Hepatocyte (in vitro differentiated cells): Measurements from ENCODE around the gene SHANK1. TPM values are rescaled to one million over a fixed set of nuclear protein-coding genes. Genes with fewer than 3 reads are reported as not detected.

Experiments used
- DNase-seq: peaks from one replicate; pipeline ENCODE4 v3.0.0-alpha.2; 2016; ENCODE audit warnings: low spot score
- H2AFZ ChIP-seq: fragments of 200-600 bp; sonication (generic); 2 replicates; pipeline ENCODE4 v1.6.0; 2016; ENCODE audit warnings: antibody characterized with exemption, mild to moderate bottlenecking
- H3K27ac ChIP-seq: fragments of 200-600 bp; sonication (generic); 2 replicates; pipeline ENCODE4 v1.5.1; 2016; ENCODE audit warnings: mild to moderate bottlenecking
- H3K27me3 ChIP-seq: fragments of 200-600 bp; sonication (generic); 2 replicates; pipeline ENCODE4 v1.6.1; 2016
- H3K36me3 ChIP-seq: fragments of 200-600 bp; sonication (generic); replicated peaks from 2 replicates; pipeline ENCODE4 v1.5.1; 2016; ENCODE audit warnings: low read depth; ENCODE audit not compliant: insufficient read depth
- H3K4me1 ChIP-seq: fragments of 200-600 bp; sonication (generic); 2 replicates; pipeline ENCODE4 v1.5.1; 2016; ENCODE audit warnings: mild to moderate bottlenecking, moderate library complexity; ENCODE audit not compliant: insufficient read depth
- H3K4me2 ChIP-seq: fragments of 200-600 bp; sonication (generic); 2 replicates; pipeline ENCODE4 v1.6.0; 2016
- H3K4me3 ChIP-seq: fragments of 200-600 bp; sonication (generic); 2 replicates; pipeline ENCODE4 v1.5.1; 2016; ENCODE audit warnings: mild to moderate bottlenecking
- H3K79me2 ChIP-seq: fragments of 200-600 bp; sonication (generic); 2 replicates; pipeline ENCODE4 v1.6.0; 2017; ENCODE audit warnings: mild to moderate bottlenecking
- H3K9me2 ChIP-seq: fragments of 200-600 bp; sonication (generic); replicated peaks from 2 replicates; pipeline ENCODE4 v1.6.0; 2017; ENCODE audit warnings: mild to moderate bottlenecking; ENCODE audit not compliant: insufficient read depth
- H3K9me3 ChIP-seq: fragments of 200-600 bp; sonication (generic); 2 replicates; pipeline ENCODE4 v1.5.1; 2016; ENCODE audit warnings: low read depth, mild to moderate bottlenecking
- H4K20me1 ChIP-seq: fragments of 200-600 bp; sonication (generic); 2 replicates; pipeline ENCODE4 v1.6.0; 2016; ENCODE audit warnings: mild to moderate bottlenecking; ENCODE audit not compliant: insufficient read depth, poor library complexity, severe bottlenecking
- EZH2 ChIP-seq: fragments of 200-600 bp; sonication (generic); IDR thresholded peaks from 2 replicates; pipeline ENCODE4 v1.6.1; 2016; ENCODE audit warnings: antibody characterized with exemption, mild to moderate bottlenecking, borderline replicate concordance
- EZH2phosphoT487 ChIP-seq: fragments of 200-600 bp; sonication (generic); IDR thresholded peaks from one replicate; pipeline ENCODE4 v1.6.1; 2018; ENCODE audit warnings: antibody characterized with exemption, mild to moderate bottlenecking, low read depth, moderate library complexity; ENCODE audit not compliant: unreplicated experiment, severe bottlenecking
- WGBS: methylation state at CpG from one replicate; pipeline ENCODE4 v1.1.6; 2016; ENCODE audit warnings: low lambda C conversion rate; ENCODE audit errors: missing lambda C conversion rate; 5-methylcytosine and 5-hydroxymethylcytosine counted together
- polyA plus RNA-seq: library from polyadenylated mRNA; unstranded; fragments of >200 nt; fragmentation: Nextera tagmentation; extraction: Ambion mirVana; gene quantifications from 2 replicates; pipeline ENCODE4 v1.2.1, GENCODE V29; 2016
- total RNA-seq: library from RNA; depleted of rRNA; stranded (reverse); fragments of >200 nt; gene quantifications from 2 replicates; pipeline ENCODE4 v1.2.3, GENCODE V29; 2014
- TF ChIP-seq, protein P1 (sequence below): fragments of 200-600 bp; sonication (generic); IDR thresholded peaks from 2 replicates; pipeline ENCODE4 v1.5.1; 2016; ENCODE audit warnings: antibody characterized with exemption, mild to moderate bottlenecking; ENCODE audit not compliant: poor library complexity

SHANK1 gene
- total and polyA plus RNA-seq, 2 experiments from 2014 or later: 0.56 to 2.3 TPM

DNA sequence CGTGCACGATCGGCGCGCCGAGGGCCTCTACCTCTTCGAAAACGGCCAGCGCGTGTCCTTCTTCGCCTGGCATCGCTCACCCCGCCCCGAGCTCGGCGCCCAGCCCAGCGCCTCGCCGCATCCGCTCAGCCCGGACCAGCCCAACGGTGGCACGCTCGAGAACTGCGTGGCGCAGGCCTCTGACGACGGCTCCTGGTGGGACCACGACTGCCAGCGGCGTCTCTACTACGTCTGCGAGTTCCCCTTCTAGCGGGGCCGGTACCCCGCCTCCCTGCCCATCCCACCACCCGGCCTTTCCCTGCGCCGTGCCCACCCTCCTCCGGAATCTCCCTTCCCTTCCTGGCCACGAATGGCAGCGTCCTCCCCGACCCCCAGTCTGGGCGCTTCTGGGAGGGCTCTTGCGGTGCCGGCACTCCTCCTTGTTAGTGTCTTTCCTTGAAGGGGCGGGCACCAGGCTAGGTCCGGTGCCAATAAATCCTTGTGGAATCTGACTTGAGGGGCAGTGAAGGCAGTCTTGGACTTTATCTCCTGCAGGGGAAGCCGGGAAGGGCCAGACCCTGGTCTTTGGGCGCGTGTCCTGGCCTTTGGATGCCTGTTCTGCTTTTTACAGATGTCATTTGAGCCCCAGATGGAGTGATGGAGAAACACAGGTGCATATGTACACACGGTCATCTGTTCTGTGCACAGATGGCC, 5.8 kb upstream of the SHANK1 start:
- Histone ChIP-seq H3K27ac (peak overlapping the region; percentile 79), H4K20me1 (no peaks in the 10 kb centered on the region), H3K4me3 (peak overlapping the region; percentile 40), H3K4me1 (peaks cover 12% of the 10 kb centered on the region), H3K4me2 (peak overlapping the region; percentile 90), H3K27me3 (peaks cover 30% of the 10 kb centered on the region), H3K9me2 (no peaks in the 10 kb centered on the region), H3K79me2 (peaks cover 6% of the 10 kb centered on the region), H3K9me3 (no peaks in the 10 kb centered on the region), H3K36me3 (no peaks in the 10 kb centered on the region), H2AFZ (peak overlapping the region; percentile 38)
- WGBS: 5% methylated on average over 35 of the region's 52 CpGs
- DNase-seq: no peak
- TF ChIP-seq EZH2phosphoT487 (no peak), EZH2 (no peak)
- TF ChIP-seq, protein P1, sequence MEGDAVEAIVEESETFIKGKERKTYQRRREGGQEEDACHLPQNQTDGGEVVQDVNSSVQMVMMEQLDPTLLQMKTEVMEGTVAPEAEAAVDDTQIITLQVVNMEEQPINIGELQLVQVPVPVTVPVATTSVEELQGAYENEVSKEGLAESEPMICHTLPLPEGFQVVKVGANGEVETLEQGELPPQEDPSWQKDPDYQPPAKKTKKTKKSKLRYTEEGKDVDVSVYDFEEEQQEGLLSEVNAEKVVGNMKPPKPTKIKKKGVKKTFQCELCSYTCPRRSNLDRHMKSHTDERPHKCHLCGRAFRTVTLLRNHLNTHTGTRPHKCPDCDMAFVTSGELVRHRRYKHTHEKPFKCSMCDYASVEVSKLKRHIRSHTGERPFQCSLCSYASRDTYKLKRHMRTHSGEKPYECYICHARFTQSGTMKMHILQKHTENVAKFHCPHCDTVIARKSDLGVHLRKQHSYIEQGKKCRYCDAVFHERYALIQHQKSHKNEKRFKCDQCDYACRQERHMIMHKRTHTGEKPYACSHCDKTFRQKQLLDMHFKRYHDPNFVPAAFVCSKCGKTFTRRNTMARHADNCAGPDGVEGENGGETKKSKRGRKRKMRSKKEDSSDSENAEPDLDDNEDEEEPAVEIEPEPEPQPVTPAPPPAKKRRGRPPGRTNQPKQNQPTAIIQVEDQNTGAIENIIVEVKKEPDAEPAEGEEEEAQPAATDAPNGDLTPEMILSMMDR: no peak

- H3K79me2 ChIP-seq: peaks cover 6% of the 10 kb centered on the region
- TF ChIP-seq, protein P1: peak; percentile 72
- no peak for TF ChIP-seq EZH2phosphoT487
- no peaks in the 10 kb centered on the region for H3K9me2 ChIP-seq
- peak overlapping the region; percentile 40 for H3K4me3 ChIP-seq
- peaks cover 12% of the 10 kb centered on the region for H3K4me1 ChIP-seq
- H2AFZ ChIP-seq: peak overlapping the region; percentile 44
- no peaks in the 10 kb centered on the region for H3K36me3 ChIP-seq
- H3K4me2 ChIP-seq: peak overlapping the region; percentile 90
- no peaks in the 10 kb centered on the region for H4K20me1 ChIP-seq
- WGBS: 2% methylated on average over 43 of the region's 65 CpGs
- peaks cover 32% of the 10 kb centered on the region for H3K27me3 ChIP-seq
- peak; percentile 100 for DNase-seq
- H3K27ac ChIP-seq: peak overlapping the region; percentile 79
- H3K9me3 ChIP-seq: no peaks in the 10 kb centered on the region
Measured at GRCh38 chr19:50724522-50725217, 5.1 kb upstream of the SHANK1 start.

DNA sequence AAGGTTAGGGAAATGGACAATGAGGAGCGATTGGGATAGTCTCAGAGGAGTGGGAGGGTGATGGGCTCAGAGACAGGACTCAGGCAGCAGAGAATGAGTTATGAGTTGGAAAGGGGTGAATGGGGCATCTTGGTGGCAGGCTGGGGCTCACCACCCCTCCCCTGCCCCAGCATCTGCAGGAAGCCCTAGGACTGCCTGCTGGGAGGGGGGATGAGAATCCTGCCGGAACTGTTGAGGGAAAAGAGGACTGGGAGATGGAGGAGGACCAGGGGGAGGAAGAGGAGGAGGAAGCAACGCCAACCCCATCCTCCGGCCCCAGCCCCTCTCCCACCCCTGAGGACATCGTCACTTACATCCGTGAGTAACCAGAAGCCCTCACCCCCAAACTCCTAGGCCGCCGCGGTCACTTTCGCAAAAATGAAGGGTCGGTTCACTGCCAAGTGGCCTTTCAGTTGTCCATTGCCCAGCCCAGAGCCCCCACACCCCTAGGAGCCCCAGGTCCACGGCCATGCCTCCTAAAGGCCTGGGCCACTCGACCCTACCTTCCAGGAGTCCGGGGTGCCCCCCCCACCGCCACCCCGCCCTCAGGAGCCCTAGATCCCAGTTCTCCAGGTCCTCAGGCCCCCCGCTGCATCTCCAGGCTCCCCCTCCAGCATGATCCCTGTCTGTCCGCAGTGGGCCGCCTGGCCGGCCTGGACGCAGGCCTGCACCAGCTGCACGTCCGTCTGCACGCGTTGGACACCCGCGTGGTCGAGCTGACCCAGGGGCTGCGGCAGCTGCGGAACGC, 4.3 kb upstream of the SHANK1 start:
- Histone ChIP-seq H3K79me2 (peaks cover 6% of the 10 kb centered on the region), H3K27ac (no peak overlapping the region), H3K4me1 (peaks cover 12% of the 10 kb centered on the region), H4K20me1 (no peaks in the 10 kb centered on the region), H3K27me3 (peaks cover 32% of the 10 kb centered on the region), H3K4me2 (peak overlapping the region; percentile 82), H3K36me3 (no peaks in the 10 kb centered on the region), H3K9me2 (no peaks in the 10 kb centered on the region), H3K4me3 (no peak overlapping the region), H3K9me3 (no peaks in the 10 kb centered on the region), H2AFZ (peak overlapping the region; percentile 44)
- no peak for DNase-seq
- TF ChIP-seq EZH2 (no peak), EZH2phosphoT487 (no peak)
- TF ChIP-seq, protein P1: no peak
- 15% methylated on average over 22 of the region's 31 CpGs for WGBS
